ENCODE measurements around the gene MUC3A. TPM values are rescaled to one million over a fixed set of nuclear protein-coding genes. Genes with fewer than 3 reads are reported as not detected.

Gene MUC3A
- total RNA-seq, 1 experiment from 2014 or later = 29.2 TPM

- Histone ChIP-seq H2BK120ac (ENCODE audit: low read depth, low read length, poor library complexity, severe bottlenecking) (no peak within 1 kb of the TSS), H3K23me2 (ENCODE audit: insufficient read length, low read depth, low read length, poor library complexity, severe bottlenecking) (peaks cover 12% of the 10 kb centered on the region), H4K5ac (ENCODE audit: insufficient read length, low read depth, low read length) (no peak within 1 kb of the TSS), H3K9me3 (ENCODE audit: control insufficient read depth, low read depth, low read length) (no peaks in the 10 kb centered on the region), H4K20me1 (ENCODE audit: control insufficient read depth, insufficient read depth, insufficient read length) (no peaks in the 10 kb centered on the region), H4K8ac (replicated peaks; ENCODE audit: insufficient read length, low read depth, low read length) (no peak within 1 kb of the TSS), H2BK12ac (ENCODE audit: insufficient read length, low read depth, low read length) (no peak within 1 kb of the TSS), H3K56ac (ENCODE audit: insufficient read length, low read depth, low read length) (no peak within 1 kb of the TSS), H2BK15ac (ENCODE audit: low read depth, low read length) (no peak within 1 kb of the TSS), H3K14ac (ENCODE audit: insufficient read depth, low read length) (no peak within 1 kb of the TSS), H4K91ac (ENCODE audit: insufficient read length, low read depth, low read length) (no peak within 1 kb of the TSS), H3K27ac (ENCODE audit: insufficient read length, low read depth, low read length) (no peak within 1 kb of the TSS), H3K79me2 (ENCODE audit: insufficient read depth, low read length) (no peaks in the 10 kb centered on the region), H3K4ac (ENCODE audit: low read depth, low read length) (no peak within 1 kb of the TSS), H3K4me1 (ENCODE audit: insufficient read depth, low read length) (peaks cover 5% of the 10 kb centered on the region; the same call in 1 of the 2 replicates), H3K27me3 (ENCODE audit: insufficient read depth, low read length) (peaks cover 6% of the 10 kb centered on the region; the same call in 1 of the 2 replicates), H2AFZ (ENCODE audit: low read length) (no peak within 1 kb of the TSS), H2BK5ac (ENCODE audit: insufficient read length, low read length) (no peak within 1 kb of the TSS), H3K23ac (ENCODE audit: insufficient read length, low read depth, low read length) (no peak within 1 kb of the TSS), H2BK20ac (ENCODE audit: low read depth, low read length, poor library complexity, severe bottlenecking) (no peak within 1 kb of the TSS), H3K4me2 (ENCODE audit: insufficient read depth, insufficient read length, low read length) (no peak within 1 kb of the TSS), H3K79me1 (ENCODE audit: insufficient read depth, low read depth, low read length, poor library complexity, severe bottlenecking) (no peaks in the 10 kb centered on the region), H3K9ac (ENCODE audit: extremely low read depth, insufficient read length, low read length) (no peak within 1 kb of the TSS), H3K18ac (ENCODE audit: insufficient read length, low read depth, low read length) (no peak within 1 kb of the TSS), H2AK5ac (ENCODE audit: insufficient read length, low read length) (no peak within 1 kb of the TSS), H3T11ph (ENCODE audit: low read length) (no peak within 1 kb of the TSS)
- H3K27ac Mint-ChIP-seq = peak within 1 kb of the TSS in 1 of 3 experiments; percentile 21; a peak in 1 of 7 replicates
- peaks cover 50% of the 10 kb centered on the region for H3K27me3 Mint-ChIP-seq (ENCODE audit: low read depth)
- H3K4me3 Mint-ChIP-seq = no peak within 1 kb of the TSS; a peak in 1 of 5 replicates
- H3K9me3 Mint-ChIP-seq = no peaks in the 10 kb centered on the region; a peak in 1 of 5 replicates
- DNase-seq = no peak
- WGBS (ENCODE audit: extremely low coverage, insufficient read length, low lambda C conversion rate) = no CpG with 5 or more reads among the region's 12 CpGs
- TF ChIP-seq, protein P1, sequence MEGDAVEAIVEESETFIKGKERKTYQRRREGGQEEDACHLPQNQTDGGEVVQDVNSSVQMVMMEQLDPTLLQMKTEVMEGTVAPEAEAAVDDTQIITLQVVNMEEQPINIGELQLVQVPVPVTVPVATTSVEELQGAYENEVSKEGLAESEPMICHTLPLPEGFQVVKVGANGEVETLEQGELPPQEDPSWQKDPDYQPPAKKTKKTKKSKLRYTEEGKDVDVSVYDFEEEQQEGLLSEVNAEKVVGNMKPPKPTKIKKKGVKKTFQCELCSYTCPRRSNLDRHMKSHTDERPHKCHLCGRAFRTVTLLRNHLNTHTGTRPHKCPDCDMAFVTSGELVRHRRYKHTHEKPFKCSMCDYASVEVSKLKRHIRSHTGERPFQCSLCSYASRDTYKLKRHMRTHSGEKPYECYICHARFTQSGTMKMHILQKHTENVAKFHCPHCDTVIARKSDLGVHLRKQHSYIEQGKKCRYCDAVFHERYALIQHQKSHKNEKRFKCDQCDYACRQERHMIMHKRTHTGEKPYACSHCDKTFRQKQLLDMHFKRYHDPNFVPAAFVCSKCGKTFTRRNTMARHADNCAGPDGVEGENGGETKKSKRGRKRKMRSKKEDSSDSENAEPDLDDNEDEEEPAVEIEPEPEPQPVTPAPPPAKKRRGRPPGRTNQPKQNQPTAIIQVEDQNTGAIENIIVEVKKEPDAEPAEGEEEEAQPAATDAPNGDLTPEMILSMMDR (conservative IDR thresholded peaks at IDR 0.05) = no peak
- H3K36me3 Mint-ChIP-seq (ENCODE audit: insufficient read depth in 1 of 3, low read depth in 3 of 3) = peaks cover 0 to 4% (median 0%) of the 10 kb centered on the region in 3 experiments; a peak in 1 of 7 replicates
- H3K4me1 Mint-ChIP-seq = peaks cover 40 to 44% of the 10 kb centered on the region in 2 experiments
Observed at GRCh38 chr7:100969066-100969615, 19.8 kb downstream of the MUC3A start, which contains the start of gene MUC12. Gene MUC12, plus strand, starts transcription at chr7:100969565. Its CDS starts 58 bp downstream, at chr7:100969623.

Data from H9 (cell line).